Hematopoietic multipotent progenitor cell treated with erythropoietin and hydrocortisone succinate and interleukin-3 and kit ligand, for 15 days (in vitro differentiated cells): Measurements from ENCODE around the gene NIPAL3.
"Not testable (repeated sequence)": the region's sequence is repeated elsewhere in the genome, so short reads cannot be mapped to it uniquely, and the experiment has no call there.

Source experiments
- DNase-seq: peaks from one replicate; pipeline ENCODE4 v3.0.0-alpha.2; 2015; ENCODE audit warnings: low spot score

The NIPAL3 gene

GRCh38 chr1:24490101-24490781, 74.6 kb downstream of the NIPAL3 start:
- no peak for DNase-seq

DNA sequence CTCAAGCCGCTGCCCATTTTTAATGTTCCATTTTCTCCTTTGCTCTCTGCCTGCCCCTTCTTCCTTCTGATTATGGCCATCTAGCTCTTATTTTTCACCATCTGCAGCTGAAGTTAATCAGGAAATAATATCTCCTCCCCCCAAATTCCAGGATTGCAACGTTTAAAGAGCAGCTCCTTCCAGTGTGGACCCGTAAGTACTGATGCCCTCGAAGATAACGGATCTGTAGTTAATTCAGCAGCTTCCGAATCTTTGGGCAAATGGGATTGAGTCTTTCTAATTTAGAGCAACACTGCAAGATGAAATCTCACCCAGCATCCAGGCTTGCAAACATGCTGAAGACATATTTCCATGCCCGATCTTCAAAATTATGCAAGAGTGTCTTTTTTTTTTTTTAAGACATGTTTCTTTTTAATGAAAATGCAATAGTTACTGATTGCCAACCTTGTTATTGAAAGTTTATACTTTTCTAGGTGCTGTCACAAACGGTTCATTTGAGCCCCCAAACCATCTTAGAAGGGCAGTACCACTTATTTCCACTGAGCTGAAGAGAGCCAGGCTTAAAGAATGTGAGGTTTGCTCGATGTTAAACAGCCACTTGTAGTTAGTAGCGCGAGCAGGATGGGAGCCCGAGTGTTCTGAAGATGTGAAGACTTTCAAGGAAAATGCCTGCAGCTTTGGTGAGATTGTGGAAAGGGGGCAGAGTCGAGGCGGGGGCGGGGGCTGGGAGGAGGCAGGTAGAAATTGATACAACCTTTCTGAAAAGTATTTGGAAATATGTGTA, 76.2 kb downstream of the NIPAL3 start:
- no peak for DNase-seq

DNA sequence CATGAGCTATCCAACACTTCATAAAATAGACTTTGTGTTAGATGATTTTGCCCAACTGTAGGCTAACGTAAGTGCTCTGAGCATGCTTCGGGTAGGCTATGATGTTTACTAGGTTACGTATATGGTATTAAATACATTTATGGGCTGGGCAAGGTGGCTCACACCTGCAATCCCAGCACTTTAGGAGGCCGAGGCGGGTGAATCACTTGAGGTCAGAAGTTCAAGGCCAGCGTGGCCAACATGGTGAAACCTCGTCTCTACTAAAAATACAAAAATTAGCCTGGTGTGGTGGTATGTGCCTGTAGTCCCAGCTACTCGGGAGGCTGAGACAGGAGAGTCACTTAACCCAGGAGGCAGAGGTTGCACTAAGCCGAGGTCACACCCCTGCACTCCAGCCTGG, 77.3 kb downstream of the NIPAL3 start:
- DNase-seq, result not testable (repeated sequence)

- no peak for DNase-seq
Observed at GRCh38 chr1:24493785-24494184, 78.2 kb downstream of the NIPAL3 start.

DNA sequence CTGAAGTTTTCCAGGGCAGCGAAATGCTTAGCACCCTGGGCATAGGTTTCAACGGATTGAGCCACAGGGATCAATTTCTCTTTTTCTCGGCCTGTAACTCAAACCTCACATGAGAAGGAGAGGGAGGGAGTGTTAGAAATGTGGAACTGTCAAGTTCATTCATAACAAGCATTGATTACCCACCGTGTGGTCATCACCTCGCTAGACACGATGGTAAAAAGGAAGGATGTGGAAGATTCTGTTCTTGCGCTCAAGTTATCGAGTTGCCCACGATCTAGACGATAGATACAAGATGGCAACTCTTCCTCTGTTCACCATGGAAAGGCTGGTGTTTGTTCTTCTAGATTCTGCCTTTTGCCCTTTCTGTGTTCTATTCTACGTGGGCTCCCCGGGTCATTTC, 83.0 kb downstream of the NIPAL3 start:
- DNase-seq, result no peak

GRCh38 chr1:24500448-24501048, 84.9 kb downstream of the NIPAL3 start:
- no peak for DNase-seq

DNA sequence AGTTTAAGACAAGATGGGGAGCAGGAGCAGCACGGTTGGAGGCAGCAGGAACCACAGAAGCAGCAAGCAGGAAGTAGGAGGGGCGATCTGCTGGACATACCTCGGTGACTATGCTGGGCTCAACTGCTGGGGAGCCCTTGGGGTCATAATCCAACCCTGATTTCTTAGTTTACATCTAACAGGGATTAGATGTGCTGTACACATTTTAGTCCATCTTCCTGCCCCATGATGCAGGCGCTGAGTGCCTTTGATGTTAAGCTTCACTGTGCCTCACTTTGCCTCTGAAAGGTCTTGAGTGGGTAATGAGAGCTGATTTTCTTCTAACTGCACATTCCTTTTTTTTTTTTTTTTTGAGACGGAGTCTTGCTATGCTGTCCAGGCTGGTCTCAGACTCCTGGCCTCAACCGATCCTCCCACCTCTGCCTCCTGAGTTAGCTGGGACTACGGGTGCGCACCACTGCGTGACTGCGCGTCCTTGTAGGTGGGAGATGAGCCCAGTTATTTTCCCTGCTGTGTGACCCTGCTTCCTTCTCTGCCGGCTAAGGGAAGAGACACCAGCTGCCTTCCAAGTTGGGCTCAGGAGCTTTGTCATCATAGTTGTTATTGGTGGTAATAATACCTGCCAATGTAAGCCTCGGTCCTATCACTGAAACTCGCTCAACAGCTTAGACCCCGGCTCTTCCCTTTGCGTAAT, 85.9 kb downstream of the NIPAL3 start:
- DNase-seq, result no peak

- DNase-seq, result peak; percentile 5
Observed at GRCh38 chr1:24502065-24502708, 86.6 kb downstream of the NIPAL3 start.

- peak; percentile 59 for DNase-seq
Observed at GRCh38 chr1:24502709-24503058, 87.1 kb downstream of the NIPAL3 start, which contains the start of gene RCAN3. Gene RCAN3, plus strand, starts transcription at chr1:24502836. Its CDS starts 11,537 bp downstream, at chr1:24514373.

DNA sequence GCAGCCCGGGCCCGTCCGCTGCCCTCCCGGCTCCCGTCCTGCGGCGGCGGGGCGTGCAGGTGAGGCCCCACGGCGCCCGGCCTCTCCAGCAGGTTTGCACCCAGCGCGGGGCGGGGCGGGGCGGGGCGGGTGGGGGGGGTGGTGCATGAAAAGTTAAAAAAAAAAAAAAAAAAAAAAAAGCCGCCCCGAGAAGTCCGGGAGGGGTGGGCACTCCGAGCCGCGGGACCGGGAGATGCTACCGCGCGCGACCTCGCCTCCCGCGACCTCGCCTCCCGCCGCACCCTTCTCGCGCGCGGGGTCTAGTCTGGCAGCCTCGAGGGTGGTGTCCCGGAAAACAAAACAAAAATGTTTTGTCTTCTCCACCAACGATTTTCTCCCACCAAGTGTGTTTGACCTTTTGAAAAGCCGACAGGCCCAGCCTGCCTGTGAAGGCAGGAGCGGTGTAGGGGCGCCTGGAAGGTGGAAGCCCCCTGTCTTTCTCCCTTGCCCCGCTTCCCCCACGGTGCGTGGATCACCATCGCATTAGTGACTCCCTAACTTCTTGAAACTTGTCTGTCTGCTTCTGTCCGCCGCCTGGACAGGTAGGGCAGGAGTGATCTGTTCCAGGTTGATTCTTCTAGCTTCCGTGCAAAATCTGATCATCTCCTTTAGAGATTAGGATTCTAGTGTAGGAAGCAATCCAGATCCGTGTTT, 87.6 kb downstream of the NIPAL3 start:
- no peak for DNase-seq

GRCh38 chr1:24503870-24504523, 88.4 kb downstream of the NIPAL3 start:
- DNase-seq, result no peak

GRCh38 chr1:24504560-24504959, 89.0 kb downstream of the NIPAL3 start:
- DNase-seq, result no peak

GRCh38 chr1:24505816-24506215, 90.2 kb downstream of the NIPAL3 start:
- no peak for DNase-seq

DNA sequence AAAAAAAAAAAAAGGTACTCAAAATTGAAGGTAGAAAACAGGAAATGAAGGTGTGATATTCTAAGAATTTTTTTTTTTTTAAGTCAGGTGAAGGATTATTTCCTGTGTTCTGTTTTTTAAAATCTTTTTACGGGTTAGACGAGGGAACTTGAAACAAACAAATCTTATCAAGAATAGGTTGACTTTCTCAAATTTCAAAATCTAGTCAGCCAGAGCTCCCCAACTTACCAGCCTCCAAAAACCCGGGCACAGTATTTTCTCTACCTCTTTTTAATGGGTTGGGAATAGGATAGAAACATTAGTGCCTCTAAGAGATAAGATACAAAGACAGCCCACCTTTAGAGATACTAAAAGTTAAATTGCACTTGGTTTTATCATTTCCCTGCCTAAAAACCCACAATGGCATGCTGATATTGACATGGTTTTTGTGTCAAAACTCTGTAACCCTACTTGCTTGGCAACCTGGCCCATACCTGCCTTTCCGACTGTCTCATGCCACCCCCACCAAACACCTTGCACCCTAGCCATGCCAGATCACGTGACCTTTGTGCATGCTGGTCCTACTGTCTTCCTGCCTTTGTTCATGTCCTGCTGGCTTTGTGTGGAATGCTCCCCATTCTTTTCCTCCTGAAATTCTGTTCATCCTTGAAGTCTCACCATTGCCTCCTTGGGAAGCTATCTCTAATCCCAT, 91.2 kb downstream of the NIPAL3 start:
- DNase-seq, result no peak

DNA sequence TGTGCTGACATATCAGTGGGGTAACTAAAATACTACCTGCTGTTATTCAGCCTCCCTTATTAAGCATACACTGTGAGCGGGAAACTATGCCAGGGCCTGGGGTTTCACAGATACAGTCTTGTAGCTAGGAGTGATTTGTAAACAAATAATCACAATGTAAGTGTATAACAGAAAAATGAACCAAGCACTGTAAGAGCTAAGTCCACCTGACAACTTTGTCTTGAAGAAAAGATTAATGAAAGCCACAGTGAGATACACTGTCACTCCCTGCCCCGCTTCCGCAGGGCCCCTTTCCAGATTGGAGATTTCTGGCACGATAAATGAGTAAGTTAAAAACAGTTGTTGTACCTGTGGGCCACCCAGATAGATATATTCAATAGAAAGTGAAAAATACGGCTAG, 91.8 kb downstream of the NIPAL3 start:
- DNase-seq, result no peak

- DNase-seq, result no peak
Observed at GRCh38 chr1:24508911-24509310, 93.3 kb downstream of the NIPAL3 start.

GRCh38 chr1:24513706-24514105, 98.1 kb downstream of the NIPAL3 start:
- DNase-seq, result no peak

DNA sequence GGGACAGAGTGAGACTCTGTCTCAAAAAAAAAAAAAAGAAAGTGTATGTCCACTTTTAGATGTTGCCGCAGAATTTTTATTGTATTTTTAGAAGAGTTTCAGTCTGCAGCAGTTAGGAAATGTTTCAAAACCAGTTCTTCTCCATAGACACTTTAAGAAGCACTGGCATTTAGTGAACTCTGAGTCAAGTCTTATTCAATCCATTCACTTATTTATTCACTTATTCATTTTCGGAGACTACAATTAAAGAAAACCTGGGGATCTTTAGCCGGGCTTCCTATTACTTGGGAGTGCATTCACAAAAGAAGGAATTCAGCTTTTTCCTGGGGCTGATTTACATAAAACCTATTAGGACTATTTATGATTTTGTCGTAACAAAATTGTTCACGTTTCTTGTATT, 99.3 kb downstream of the NIPAL3 start:
- no peak for DNase-seq

DNA sequence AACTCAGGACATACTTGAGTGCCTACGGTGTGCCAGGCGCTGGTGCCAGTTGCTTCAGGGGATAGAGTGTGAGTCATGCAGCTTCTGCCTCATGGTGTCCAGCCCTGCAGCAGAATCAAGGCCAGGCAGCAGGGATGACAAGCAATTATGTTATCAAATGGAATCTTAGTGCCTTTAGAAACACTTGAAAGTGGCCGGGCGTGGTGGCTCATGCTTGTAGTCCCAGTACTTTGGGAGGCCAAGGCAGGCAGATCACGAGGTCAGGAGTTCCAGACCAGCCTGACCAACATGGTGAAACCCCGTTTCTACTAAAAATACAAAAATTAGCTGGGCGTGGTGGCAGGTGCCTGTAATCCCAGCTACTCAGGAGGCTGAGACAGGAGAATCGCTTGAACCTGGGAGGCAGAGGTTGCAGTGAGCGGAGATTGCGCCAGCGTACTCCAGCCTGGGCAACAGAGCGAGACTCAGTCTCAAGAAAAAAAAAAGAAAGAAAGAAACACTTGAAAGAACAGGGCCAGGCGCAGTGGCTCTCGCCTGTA, 100.1 kb downstream of the NIPAL3 start:
- DNase-seq, result not testable (repeated sequence)

GRCh38 chr1:24516506-24516905, 100.9 kb downstream of the NIPAL3 start:
- DNase-seq, result no peak
